Suppressor macrophage (primary cell): ENCODE measurements around the gene ESCO1.

Source experiments
- DNase-seq, 4 experiments: peaks; one replicate each; pipeline ENCODE4 v3.0.0-alpha.2; 2020 to 2022

ESCO1 gene

DNA sequence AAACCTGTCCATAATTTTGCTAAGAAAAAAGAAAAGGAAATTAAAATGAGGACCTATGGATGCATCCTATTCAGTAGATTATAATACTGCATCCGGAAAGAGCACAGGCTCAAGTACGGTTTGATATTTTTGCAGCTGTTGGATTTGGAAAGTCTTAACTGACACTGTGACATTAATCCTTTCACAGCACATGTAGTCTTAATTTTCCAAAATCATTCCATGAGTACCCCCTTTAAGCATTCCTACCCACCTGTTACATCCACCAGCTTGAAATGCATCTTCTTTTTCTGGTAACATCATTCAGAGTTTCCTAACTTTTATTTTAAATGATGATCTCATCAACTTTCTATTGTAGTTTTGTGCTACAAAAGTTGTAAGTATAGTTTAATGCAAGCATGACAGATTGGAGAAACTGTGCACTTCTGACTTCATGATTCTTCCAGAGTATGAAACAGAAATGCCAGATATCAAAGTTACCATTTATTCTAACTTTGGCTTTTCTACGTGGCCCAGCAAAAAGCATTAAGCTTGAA, 113.5 kb downstream of the ESCO1 start:
- no peak for DNase-seq

DNA sequence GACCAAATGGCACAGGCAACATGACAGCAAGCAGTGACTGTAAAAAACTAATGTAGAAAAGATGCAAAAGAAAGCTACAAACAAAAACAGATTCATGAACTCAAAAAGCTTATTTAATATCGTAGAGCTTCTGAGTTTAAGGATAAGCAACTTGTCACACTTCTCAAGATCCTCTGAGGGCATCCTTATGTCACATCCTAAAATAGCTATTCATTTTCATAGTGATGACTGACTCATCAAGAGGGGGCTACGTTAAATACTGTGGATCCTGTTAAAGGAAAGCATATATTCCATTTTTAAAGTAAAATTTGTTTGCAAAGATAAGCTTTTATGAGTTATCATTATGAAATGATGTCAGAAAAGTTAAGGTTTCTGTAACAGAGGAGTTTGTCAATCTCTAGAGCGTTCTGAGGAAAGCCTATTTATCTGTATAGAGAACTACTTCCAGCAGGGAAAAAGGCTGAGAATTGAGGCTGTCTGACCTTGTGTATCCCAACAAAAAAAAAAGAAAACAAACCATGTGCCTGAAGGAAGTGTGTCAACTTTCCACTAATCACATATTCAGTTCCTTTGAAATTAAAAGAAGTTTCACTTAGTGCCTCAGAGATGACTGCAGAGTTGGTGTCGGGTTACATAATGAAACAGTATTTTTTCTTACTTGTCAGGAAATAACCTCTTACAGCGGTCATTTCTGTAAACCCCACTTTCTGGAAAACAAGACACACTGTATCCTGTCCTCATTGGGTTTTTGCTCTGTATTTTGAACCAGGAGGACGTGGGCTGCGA, 115.5 kb downstream of the ESCO1 start:
- no peak for DNase-seq

DNA sequence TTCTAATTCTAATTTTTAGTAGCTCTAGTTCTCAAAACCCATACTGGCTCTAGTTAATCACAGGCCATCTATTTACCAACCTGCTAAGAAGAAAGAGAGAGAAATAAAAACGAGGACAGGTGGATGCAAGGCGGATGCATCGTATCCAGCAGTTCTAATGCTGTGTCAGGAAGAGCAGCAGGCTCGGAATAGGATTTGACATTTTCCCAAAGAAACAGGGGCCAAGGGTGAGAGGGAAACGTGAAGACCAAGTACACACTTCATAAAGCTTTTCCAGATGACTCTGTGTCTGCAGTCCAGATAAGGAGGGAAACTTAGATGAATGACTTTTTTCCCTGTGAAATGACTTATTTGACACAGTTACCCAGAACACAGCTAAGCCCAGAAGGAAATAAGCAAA, 117.5 kb downstream of the ESCO1 start:
- DNase-seq: no peak

DNA sequence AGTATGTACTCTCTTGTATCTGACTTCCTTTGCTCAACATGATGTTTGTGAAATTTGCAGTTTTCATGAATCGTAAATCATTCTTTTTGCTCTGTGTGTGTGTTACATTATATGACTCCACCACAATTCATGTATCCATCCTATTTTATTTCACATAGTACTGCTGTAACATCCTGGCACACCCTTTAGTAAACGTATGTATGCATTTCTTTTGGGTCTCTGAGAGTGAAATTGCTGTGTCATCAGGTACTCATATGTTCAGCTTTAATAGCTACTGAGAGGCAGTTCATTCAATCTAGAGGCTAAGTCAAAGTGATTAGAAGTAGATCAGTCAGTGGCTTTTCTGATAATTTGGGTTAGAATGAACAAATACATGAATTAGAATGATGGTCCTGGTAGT, 118.8 kb downstream of the ESCO1 start:
- no peak for DNase-seq

DNA sequence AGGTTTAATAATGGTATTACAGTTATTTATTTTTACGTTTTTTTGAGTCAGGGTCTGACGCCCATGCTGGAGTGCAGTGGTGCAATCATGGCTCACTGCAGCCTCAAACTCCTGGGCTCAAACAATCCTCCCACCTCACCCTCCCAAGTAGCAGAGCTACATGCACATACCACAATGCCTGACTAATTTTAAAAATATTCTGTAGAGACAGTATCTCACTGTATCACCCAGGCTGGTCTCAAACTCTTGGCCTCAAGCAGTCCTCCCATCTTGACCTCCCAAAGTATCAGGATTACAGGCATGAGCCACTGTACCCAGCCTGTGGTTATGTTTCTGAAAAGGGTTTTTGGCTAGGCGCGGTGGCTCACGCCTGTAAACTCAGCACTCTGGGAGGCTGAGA, 120.8 kb downstream of the ESCO1 start:
- no peak for DNase-seq
